Measurements from ENCODE around the gene ZNF70.

ZNF70 gene

DNA sequence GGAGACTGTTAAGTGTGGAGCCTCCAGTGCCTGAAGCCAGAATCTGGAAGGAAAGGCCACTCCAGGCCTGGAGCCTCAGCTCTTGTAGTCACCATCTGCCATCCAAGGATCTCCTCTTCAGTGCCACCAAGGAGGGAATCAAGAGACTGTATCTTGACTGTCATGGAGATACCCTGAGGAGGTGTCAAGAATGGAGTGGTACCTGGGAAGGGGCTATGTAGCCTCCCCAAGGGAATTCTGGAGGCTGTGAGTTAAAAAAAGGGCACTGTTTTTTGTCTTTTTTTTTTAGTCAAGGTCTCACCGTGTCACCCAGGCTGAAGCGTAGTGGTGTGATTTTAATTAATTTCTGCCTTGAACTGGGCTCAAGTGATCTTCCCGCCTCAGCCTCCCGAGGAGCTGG lies 8.7 kb upstream of the ZNF70 start:
- H3K27ac ChIP-seq = no peak overlapping the region
- TF ChIP-seq, protein P1, sequence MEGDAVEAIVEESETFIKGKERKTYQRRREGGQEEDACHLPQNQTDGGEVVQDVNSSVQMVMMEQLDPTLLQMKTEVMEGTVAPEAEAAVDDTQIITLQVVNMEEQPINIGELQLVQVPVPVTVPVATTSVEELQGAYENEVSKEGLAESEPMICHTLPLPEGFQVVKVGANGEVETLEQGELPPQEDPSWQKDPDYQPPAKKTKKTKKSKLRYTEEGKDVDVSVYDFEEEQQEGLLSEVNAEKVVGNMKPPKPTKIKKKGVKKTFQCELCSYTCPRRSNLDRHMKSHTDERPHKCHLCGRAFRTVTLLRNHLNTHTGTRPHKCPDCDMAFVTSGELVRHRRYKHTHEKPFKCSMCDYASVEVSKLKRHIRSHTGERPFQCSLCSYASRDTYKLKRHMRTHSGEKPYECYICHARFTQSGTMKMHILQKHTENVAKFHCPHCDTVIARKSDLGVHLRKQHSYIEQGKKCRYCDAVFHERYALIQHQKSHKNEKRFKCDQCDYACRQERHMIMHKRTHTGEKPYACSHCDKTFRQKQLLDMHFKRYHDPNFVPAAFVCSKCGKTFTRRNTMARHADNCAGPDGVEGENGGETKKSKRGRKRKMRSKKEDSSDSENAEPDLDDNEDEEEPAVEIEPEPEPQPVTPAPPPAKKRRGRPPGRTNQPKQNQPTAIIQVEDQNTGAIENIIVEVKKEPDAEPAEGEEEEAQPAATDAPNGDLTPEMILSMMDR (IDR thresholded peaks at IDR 0.05) = no peak
- TF ChIP-seq ZFX (IDR thresholded peaks at IDR 0.05; ENCODE audit: borderline replicate concordance) = no peak

DNA sequence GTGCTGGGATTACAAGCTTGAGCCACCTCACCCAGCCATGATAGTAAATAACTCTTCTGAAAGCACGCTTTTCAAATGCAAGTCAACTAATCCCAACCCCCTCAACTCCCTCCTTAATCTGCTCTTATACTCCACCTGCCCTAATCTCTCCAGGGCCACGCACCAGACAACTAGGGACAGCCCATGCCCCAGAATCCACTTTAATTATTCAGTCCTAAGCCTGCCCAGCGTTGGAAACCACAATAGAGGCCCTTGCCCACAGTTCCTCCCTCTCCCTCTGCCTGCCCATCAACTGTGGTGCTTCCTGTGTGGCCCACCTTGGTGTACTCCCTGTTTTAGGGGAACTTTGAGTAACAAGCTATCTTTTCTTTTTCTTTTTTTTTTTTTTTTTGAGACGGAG lies 6.0 kb upstream of the ZNF70 start:
- no peak overlapping the region for H3K27ac ChIP-seq

DNA sequence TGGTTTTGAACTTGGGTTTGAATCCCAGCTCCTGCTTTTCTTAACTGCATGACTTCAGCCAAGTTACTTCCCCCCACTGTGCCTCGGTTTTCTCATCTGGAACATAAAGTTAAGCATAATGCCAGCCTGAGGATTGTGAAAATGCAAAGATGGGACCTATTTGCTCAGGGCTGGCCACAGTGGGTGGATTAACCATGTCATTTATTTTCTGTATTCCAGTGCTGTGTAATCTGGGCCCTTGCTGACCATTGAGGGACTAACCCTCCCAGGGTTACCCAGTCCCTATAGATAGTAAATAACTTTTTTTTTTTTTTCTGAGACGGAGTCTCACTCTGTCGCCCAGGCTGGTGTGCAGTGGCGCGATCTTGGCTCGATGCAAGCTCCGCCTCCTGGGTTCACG lies 4.8 kb upstream of the ZNF70 start:
- no peak for TF ChIP-seq ZFX (IDR thresholded peaks at IDR 0.05; ENCODE audit: borderline replicate concordance)
- TF ChIP-seq, protein P1 (IDR thresholded peaks at IDR 0.05) = no peak
- no peak overlapping the region; the same call in 1 of the 2 replicates for H3K27ac ChIP-seq

More for the DNA sequence above, 6.0 kb upstream of the ZNF70 start:
- no peak for TF ChIP-seq ZFX (IDR thresholded peaks at IDR 0.05; ENCODE audit: borderline replicate concordance)
- TF ChIP-seq, protein P1 (IDR thresholded peaks at IDR 0.05) = no peak

DNA sequence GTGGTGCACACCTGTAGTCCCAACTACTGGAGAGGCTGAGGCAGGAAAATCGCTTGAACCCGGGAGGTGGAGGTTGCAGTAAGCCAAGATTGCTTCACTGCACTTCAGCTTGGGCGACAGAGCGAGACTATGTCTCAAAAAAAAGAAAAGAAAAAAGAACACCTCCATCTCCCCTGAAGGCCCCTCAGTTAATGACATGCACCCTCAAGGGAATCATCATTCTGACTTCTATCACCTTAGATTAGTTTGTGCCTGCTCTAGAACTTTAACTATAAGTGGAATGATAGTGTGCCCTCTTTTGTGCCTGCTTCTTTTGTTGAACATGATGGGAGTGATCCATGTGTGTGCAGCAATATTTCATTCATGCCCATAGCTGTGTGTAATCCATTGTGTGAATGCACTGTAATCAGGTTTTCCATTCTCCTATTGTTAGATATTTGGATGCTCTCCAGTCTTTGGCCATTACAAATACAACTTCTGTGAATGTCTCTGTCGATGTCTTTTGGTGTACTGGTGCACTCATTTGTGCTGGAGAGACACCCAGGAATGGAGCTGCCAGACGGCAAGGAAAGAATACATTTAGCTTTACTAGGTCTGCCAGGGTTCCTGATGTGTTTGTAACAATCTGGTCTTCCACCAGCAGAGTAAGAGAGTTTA lies 4.2 kb upstream of the ZNF70 start:
- TF ChIP-seq, protein P1 (IDR thresholded peaks at IDR 0.05) = no peak
- no peak for TF ChIP-seq ZFX (IDR thresholded peaks at IDR 0.05; ENCODE audit: borderline replicate concordance)
- H3K27ac ChIP-seq = no peak overlapping the region; the same call in 1 of the 2 replicates

DNA sequence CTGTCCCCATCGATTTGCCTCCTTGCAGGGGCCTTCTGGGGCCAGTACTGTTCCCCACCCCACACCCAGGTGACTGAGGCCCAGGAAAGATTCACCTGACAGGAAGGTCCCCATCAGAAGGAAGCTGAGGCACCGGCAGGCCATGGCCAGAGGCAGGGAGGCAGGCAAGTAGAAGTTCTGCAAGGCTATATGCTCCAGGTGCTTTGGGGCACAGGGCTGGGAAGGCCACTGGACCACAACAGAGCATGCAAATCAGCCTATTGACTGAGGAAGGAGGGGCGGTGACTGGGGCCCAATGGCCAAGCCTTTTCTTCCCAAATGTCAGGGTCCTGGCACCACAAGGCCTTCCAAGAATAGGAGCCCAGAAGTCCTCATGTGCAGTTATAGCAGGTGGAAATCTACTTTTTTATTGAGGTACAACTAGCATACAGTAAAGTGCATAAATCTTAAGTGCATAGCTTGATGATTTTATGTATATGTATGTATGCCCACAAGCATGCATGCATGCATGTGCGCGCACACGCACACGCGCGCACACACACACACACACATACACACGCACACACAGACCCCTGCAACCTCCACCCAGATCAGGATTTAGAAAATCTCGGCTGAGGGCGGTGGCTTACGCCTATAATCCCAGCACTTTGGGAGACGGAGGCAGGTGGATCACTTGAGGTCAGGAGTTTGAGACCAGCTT lies 3.5 kb upstream of the ZNF70 start, which contains the start of gene VPREB3:
TSS of gene VPREB3 (minus strand) at position 206 of the 700 bp plus-strand sequence. CDS start at position 144, 62 bp downstream.
- no peak within 1 kb of the TSS; the same call in 1 of the 2 replicates for H3K27ac ChIP-seq
- TF ChIP-seq, protein P1 (IDR thresholded peaks at IDR 0.05) = no peak
- no peak for TF ChIP-seq ZFX (IDR thresholded peaks at IDR 0.05; ENCODE audit: borderline replicate concordance)

DNA sequence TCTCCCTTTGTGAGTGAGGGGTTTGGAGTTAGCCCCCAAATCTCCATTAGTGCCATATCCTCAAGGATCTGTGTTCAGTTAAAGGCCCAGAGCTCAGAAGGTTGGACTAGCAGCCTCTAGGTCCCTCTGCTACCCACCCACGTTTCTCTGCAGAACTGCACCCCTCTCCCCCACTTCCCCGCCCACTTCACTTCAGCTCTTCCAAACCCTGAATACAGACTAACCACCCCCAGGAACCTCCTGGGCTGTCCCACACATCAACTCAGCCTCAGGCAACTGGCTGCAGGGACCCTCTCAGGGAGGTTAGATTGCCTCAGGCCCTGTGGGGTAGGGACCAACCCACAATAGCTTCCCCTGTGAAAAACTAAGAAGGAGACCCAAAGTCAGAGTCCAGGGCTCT lies 2.5 kb upstream of the ZNF70 start:
- TF ChIP-seq, protein P1 (IDR thresholded peaks at IDR 0.05) = no peak
- no peak for TF ChIP-seq ZFX (IDR thresholded peaks at IDR 0.05; ENCODE audit: borderline replicate concordance)
- no peak overlapping the region for H3K27ac ChIP-seq

DNA sequence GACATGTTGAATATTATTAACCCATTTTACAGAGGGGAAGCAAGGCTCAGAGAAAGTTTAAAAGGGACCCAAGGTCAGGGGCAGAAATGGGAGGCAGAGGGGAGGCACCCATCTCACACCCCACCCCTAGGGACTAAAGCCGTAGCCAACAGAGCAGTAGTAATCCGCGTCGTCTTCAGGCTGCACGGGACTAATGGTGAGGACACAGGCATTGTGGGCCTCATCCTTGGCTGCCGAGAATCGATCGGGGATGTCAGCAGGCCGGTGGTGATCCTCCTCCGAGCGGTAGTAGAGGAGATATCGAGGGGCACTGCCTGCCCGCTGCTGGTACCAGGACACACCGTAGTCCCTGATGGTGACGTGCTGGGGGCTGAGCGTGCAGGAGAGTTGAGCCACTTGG lies 1.8 kb upstream of the ZNF70 start:
- no peak overlapping the region for H3K27ac ChIP-seq

More for the DNA sequence above, 1.8 kb upstream of the ZNF70 start:
- TF ChIP-seq ZFX (IDR thresholded peaks at IDR 0.05; ENCODE audit: borderline replicate concordance) = no peak
- TF ChIP-seq, protein P1 (IDR thresholded peaks at IDR 0.05) = no peak

All from 22Rv1 (cell line).